ENCODE measurements around the gene ARHGAP6. TPM values are rescaled to one million over a fixed set of nuclear protein-coding genes. Genes with fewer than 3 reads are reported as not detected.

ARHGAP6 gene
- total and polyA plus RNA-seq, 9 of the 15 experiments (the other 6 are each of a cell fraction or from before 2014, with no cell fraction given) = 12.5 to 63.6 (median 41.8) TPM

- TF ChIP-seq FOXA1 (IDR thresholded peaks at IDR 0.05; ENCODE audit: borderline replicate concordance) (no peak), ZNF408 (CRISPR knock-in tag; IDR thresholded peaks at IDR 0.05; ENCODE audit: low read depth) (no peak), PTTG1 (tag; IDR thresholded peaks at IDR 0.05; ENCODE audit: low read depth) (no peak), KDM1A (IDR thresholded peaks at IDR 0.05) (peak in 1 of 2 experiments; percentile 42; a peak in 1 of 4 replicates), ZNF395 (CRISPR knock-in tag; IDR thresholded peaks at IDR 0.05) (peak; percentile 76), SP2 (IDR thresholded peaks at IDR 0.05; ENCODE audit: extremely low read depth, low read depth, low read length, poor library complexity, severe bottlenecking) (no peak), CBX5 (IDR thresholded peaks at IDR 0.05; ENCODE audit: borderline replicate concordance, low read depth) (no peak), HMG20A (CRISPR knock-in tag; conservative IDR thresholded peaks at IDR 0.05) (no peak), TEAD4 (IDR thresholded peaks at IDR 0.05; ENCODE audit: low read length) (peak; percentile 76), TEAD4 (CRISPR knock-in tag; IDR thresholded peaks at IDR 0.05; ENCODE audit: borderline replicate concordance) (no peak), BRD9 (IDR thresholded peaks at IDR 0.05; ENCODE audit: low read depth, partially characterized antibody) (no peak), SMAD3 (CRISPR knock-in tag; conservative IDR thresholded peaks at IDR 0.05) (no peak), ERF (CRISPR knock-in tag; IDR thresholded peaks at IDR 0.05) (no peak), RCOR1 (IDR thresholded peaks at IDR 0.05; ENCODE audit: borderline replicate concordance in 1 of 2, low read depth in 2 of 2, low read length in 2 of 2) (peak in 1 of 2 experiments; percentile 27; a peak in 1 of 4 replicates), CTBP1 (IDR thresholded peaks at IDR 0.05; ENCODE audit: borderline replicate concordance) (no peak; the same call in 1 of the 2 replicates), EP300 (IDR thresholded peaks at IDR 0.05; ENCODE audit: low read length) (peak; percentile 65; the same call in 1 of the 2 replicates), ARID3A (IDR thresholded peaks at IDR 0.05; ENCODE audit: borderline replicate concordance, low read depth, low read length) (peak; percentile 67; the same call in 1 of the 2 replicates), IRF2 (CRISPR knock-in tag; IDR thresholded peaks at IDR 0.05) (no peak), NCOA4 (IDR thresholded peaks at IDR 0.05; ENCODE audit: partially characterized antibody) (no peak)
Measured at GRCh38 chrX:11412715-11413623, 252.8 kb downstream of the ARHGAP6 start (continued).
